HG02610 (cell line): ENCODE measurements around the gene UQCC2.

ENCODE experiments used
- ATAC-seq: cut with Tn5 transposase; IDR thresholded peaks from one replicate; pipeline ENCODE4 v1.9.1; 2021; ENCODE audit warnings: mild to moderate bottlenecking, moderate library complexity; ENCODE audit not compliant: unreplicated experiment

UQCC2 gene

GRCh38 chr6:33659986-33660385 is 51.5 kb downstream of the UQCC2 start:
- no peak for ATAC-seq

DNA sequence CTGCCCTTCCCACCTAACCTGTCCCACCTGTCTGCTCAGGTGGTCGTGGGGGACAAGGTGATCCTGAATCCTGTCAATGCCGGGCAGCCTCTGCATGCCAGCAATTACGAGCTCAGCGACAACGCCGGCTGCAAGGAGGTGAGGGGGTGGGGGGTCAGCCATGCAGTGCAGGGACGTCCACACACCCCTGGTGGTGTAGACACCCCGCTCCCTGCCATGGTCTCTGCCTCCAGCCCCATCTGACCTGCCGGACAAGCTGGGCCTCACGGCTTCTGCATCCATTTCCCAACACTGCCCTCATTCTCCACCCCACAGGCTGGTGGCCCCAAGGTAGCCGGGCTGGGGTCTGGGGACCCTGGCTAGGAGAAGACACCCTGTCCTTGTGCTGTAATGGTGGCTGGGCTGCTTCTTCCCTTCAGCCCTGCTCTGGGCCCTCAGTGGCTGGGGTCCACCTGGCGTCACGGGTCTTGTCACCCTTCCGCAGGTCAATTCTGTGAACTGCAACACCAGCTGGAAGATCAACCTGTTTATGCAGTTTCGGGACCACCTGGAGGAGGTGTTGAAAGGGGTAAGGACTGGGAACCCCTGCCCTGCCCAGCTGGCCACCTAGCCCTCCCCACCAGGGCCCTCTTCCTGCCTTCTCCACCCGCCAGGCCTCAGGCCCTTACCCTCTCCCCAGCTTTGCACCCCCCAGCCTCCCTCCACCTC is 52.4 kb downstream of the UQCC2 start:
- no peak for ATAC-seq

GRCh38 chr6:33656844-33657243 is 54.7 kb downstream of the UQCC2 start:
- ATAC-seq, result no peak

GRCh38 chr6:33654831-33655554 is 56.5 kb downstream of the UQCC2 start:
- ATAC-seq, result no peak

- ATAC-seq, result no peak
Measured at GRCh38 chr6:33652002-33652401, 59.5 kb downstream of the UQCC2 start.

DNA sequence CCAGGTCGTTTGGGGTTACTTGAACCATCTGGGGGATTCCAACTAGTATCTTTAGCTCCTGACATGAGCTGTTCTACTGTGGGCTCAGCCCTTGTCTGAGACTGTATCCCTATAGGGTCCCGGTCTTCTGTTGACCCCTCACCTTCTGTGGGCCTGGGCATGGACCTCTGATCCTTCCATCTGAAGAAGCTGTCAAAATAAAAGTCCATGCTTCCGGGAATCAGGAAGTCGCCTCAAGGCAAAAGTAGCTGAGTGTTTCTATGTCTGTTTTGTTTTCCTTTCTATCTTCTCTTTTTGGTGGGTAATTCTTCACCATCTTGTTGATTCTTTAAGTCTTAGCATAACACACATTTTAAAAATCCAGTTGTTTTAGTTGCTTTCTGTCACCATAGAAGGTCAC is 60.1 kb downstream of the UQCC2 start:
- no peak for ATAC-seq
